B cell (primary cell): ENCODE data around the gene GAREM1. TPM values are rescaled to one million over a fixed set of nuclear protein-coding genes. Genes with fewer than 3 reads are reported as not detected.

Experiments used
- ATAC-seq: fragments of 200-7000 bp; cut with Tn5 transposase; one replicate; pipeline ENCODE4 v1.10.0; 2021; ENCODE audit warnings: low read depth, mild to moderate bottlenecking, moderate number of reproducible peaks, moderate library complexity
- CTCF ChIA-PET: fragments of 350-600 bp; sonication (Branson Sonifier 250); formaldehyde crosslinking; loops from one replicate; lab custom pipeline; 2021; ENCODE audit warnings: antibody characterized with exemption, inconsistent platforms; lab: Charles Lee
- POLR2A ChIA-PET: fragments of 350-600 bp; sonication (Branson Sonifier 250); formaldehyde crosslinking; loops from one replicate; lab custom pipeline; 2021; ENCODE audit warnings: antibody characterized with exemption; lab: Charles Lee
- DNase-seq: peaks from one replicate; pipeline ENCODE4 v3.0.0; 2013
- H2AFZ ChIP-seq: 2 replicates; pipeline ENCODE4 v1.6.1; 2012; ENCODE audit warnings: mild to moderate bottlenecking, low read depth, low read length; ENCODE audit not compliant: insufficient read depth, poor library complexity, severe bottlenecking
- H3K27ac ChIP-seq, 2 donors: 1 replicate in 1 of 2; 2 replicates in 1 of 2; pipeline ENCODE4 v1.5.1; 2012 to 2013; ENCODE audit warnings: low read length in 2 of 2, mild to moderate bottlenecking in 2 of 2, moderate library complexity in 1 of 2
- H3K27me3 ChIP-seq, 4 experiments: fragments of 200-600 bp in 1 of 4; sonication (generic) in 1 of 4; replicated peaks in 1 of 4; 1 replicate in 2 of 4; 2 replicates in 2 of 4; pipeline versions ENCODE4 v1.6.1 to v1.7.0; 2013 to 2016; ENCODE audit warnings: low read length in 3 of 4, mild to moderate bottlenecking in 2 of 4, mixed read lengths in 1 of 4, moderate library complexity in 1 of 4; ENCODE audit not compliant: insufficient read depth in 4 of 4, control insufficient read depth in 3 of 4; ENCODE audit errors: control extremely low read depth in 1 of 4
- H3K36me3 ChIP-seq, 2 experiments: replicated peaks in 1 of 2; 1 replicate in 1 of 2; 2 replicates in 1 of 2; pipeline versions ENCODE4 v1.6.1 to v1.7.1; 2013; ENCODE audit warnings: low read length in 1 of 2; ENCODE audit not compliant: insufficient read depth in 2 of 2, control insufficient read depth in 1 of 2; ENCODE audit errors: control extremely low read depth in 1 of 2, extremely low read depth in 1 of 2
- H3K4me1 ChIP-seq, 2 donors: fragments of 200-600 bp in 1 of 2; sonication (generic) in 1 of 2; 1 replicate in 1 of 2; 2 replicates in 1 of 2; pipeline versions ENCODE4 v1.5.1 to v1.6.1; 2013 to 2017; ENCODE audit warnings: low read length in 2 of 2; ENCODE audit not compliant: control insufficient read depth in 2 of 2, insufficient read depth in 2 of 2
- H3K4me2 ChIP-seq: replicated peaks from 2 replicates; pipeline ENCODE3; 2012; ENCODE audit warnings: mild to moderate bottlenecking, low read depth, low read length; ENCODE audit not compliant: poor library complexity, severe bottlenecking
- H3K4me3 ChIP-seq, 5 experiments: fragments of 200-600 bp in 1 of 5; sonication (generic) in 1 of 5; 1 replicate in 3 of 5; 2 replicates in 2 of 5; pipeline versions ENCODE4 v1.5.1 to v1.7.0; 2011 to 2016; ENCODE audit warnings: low read length in 4 of 5, mild to moderate bottlenecking in 4 of 5, low read depth in 2 of 5, control low read depth in 1 of 5, moderate library complexity in 1 of 5; ENCODE audit not compliant: insufficient read depth in 1 of 5; ENCODE audit errors: control extremely low read depth in 1 of 5, extremely low read depth in 1 of 5
- H3K79me2 ChIP-seq: fragments of 200-600 bp; sonication (generic); one replicate; pipeline ENCODE4 v1.6.0; 2016; ENCODE audit warnings: low read length; ENCODE audit not compliant: control insufficient read depth, insufficient read depth
- H3K9ac ChIP-seq: fragments of 200-600 bp; sonication (generic); 2 replicates; pipeline ENCODE4 v1.6.1; 2017; ENCODE audit warnings: mild to moderate bottlenecking, low read length, moderate library complexity
- H3K9me3 ChIP-seq, 3 donors: one replicate each; pipeline versions ENCODE4 v1.6.1 to v1.7.1; 2013; ENCODE audit warnings: low read length in 2 of 3; ENCODE audit not compliant: control insufficient read depth in 2 of 3, insufficient read depth in 1 of 3; ENCODE audit errors: control extremely low read depth in 1 of 3
- H4K20me1 ChIP-seq: 2 replicates; pipeline ENCODE4 v1.6.0; 2012; ENCODE audit warnings: mild to moderate bottlenecking, low read length; ENCODE audit not compliant: insufficient read depth, control insufficient read depth, poor library complexity, severe bottlenecking
- H3K27ac Mint-ChIP-seq: one replicate; pipeline ENCODE4 v1.8.0; 2021; ENCODE audit warnings: mixed read lengths
- H3K27me3 Mint-ChIP-seq: one replicate; pipeline ENCODE4 v1.8.0; 2021; ENCODE audit warnings: mixed read lengths
- H3K4me1 Mint-ChIP-seq: one replicate; pipeline ENCODE4 v1.8.0; 2021; ENCODE audit warnings: mixed read lengths
- H3K4me3 Mint-ChIP-seq: one replicate; pipeline ENCODE4 v1.8.0; 2021; ENCODE audit warnings: mixed read lengths
- H3K9me3 Mint-ChIP-seq: one replicate; pipeline ENCODE4 v1.8.0; 2022; ENCODE audit warnings: mixed read lengths; ENCODE audit not compliant: insufficient read depth
- EZH2 ChIP-seq: IDR thresholded peaks from 2 replicates; pipeline ENCODE4 v1.6.1; 2012; ENCODE audit warnings: borderline replicate concordance, low read depth, mild to moderate bottlenecking, moderate library complexity, low read length; ENCODE audit not compliant: insufficient read depth, poor library complexity, severe bottlenecking
- WGBS: methylation state at CpG from one replicate; pipeline ENCODE4 v1.1.5; 2013; ENCODE audit warnings: missing lambda C conversion rate; ENCODE audit not compliant: insufficient coverage; 5-methylcytosine and 5-hydroxymethylcytosine counted together
- intact Hi-C: fragments of 100-400 bp; cut with micrococcal nuclease; formaldehyde crosslinking; loops from one replicate; pipeline ENCODE4 v1.10.0; 2022
- polyA plus RNA-seq: library from polyadenylated mRNA; depleted of rRNA; stranded (reverse); fragments of >200 nt; gene quantifications from 2 replicates; pipeline ENCODE4 v1.2.3, GENCODE V29; 2012
- total RNA-seq, 2 donors: library from RNA; stranded (reverse); fragments of 120-200 nt in 1 of 2; gene quantifications; 1 replicate in 1 of 2; 2 replicates in 1 of 2; pipeline versions ENCODE4 v1.2.3 to v1.2.4, GENCODE V29; 2013 to 2022
- TF ChIP-seq, protein P1 (sequence below): fragments of 200-600 bp; IDR thresholded peaks from one replicate; pipeline ENCODE4 v1.8.0; 2022; ENCODE audit warnings: antibody characterized with exemption, mild to moderate bottlenecking

GAREM1 gene
- total and polyA plus RNA-seq, 2 donors (not counting 1 experiment from before 2014, with no cell fraction given): not detected

DNA sequence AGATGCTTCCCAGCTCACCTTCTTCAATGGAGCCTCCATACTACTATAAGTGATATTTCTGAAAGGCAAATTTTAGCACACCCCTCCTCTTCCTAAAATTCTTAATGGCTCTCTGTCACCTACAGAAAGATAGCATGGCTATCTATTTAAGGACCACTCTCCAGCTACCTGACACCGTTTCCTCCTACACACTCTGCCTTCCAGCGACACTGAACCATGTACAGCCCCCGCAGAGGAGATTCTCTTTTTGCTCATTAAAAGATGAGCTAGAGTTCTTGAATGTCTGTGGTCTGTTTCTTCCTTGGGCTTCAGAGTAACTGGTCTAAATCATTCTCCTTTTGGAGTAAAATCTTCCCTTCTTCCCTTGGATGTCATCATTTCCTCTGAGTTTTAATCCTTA is 38.4 kb upstream of the GAREM1 start:
- TF ChIP-seq EZH2: no peak
- TF ChIP-seq, protein P1, sequence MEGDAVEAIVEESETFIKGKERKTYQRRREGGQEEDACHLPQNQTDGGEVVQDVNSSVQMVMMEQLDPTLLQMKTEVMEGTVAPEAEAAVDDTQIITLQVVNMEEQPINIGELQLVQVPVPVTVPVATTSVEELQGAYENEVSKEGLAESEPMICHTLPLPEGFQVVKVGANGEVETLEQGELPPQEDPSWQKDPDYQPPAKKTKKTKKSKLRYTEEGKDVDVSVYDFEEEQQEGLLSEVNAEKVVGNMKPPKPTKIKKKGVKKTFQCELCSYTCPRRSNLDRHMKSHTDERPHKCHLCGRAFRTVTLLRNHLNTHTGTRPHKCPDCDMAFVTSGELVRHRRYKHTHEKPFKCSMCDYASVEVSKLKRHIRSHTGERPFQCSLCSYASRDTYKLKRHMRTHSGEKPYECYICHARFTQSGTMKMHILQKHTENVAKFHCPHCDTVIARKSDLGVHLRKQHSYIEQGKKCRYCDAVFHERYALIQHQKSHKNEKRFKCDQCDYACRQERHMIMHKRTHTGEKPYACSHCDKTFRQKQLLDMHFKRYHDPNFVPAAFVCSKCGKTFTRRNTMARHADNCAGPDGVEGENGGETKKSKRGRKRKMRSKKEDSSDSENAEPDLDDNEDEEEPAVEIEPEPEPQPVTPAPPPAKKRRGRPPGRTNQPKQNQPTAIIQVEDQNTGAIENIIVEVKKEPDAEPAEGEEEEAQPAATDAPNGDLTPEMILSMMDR: no peak
- ATAC-seq (no peak), DNase-seq (no peak)
- no peak overlapping the region for H3K9ac ChIP-seq
- H3K27me3 ChIP-seq: peaks cover 0 to 6% (median 0%) of the 10 kb centered on the region in 4 experiments
- POLR2A ChIA-PET: no interaction called here
- H3K4me2 ChIP-seq: no peak overlapping the region
- Mint-ChIP-seq H3K9me3 (no peaks in the 10 kb centered on the region), H3K4me3 (no peak overlapping the region), H3K27me3 (peaks cover 4% of the 10 kb centered on the region), H3K4me1 (no peaks in the 10 kb centered on the region), H3K27ac (no peak overlapping the region)
- H4K20me1 ChIP-seq: no peaks in the 10 kb centered on the region
- no peaks in the 10 kb centered on the region for H3K36me3 ChIP-seq
- H3K9me3 ChIP-seq: no peaks in the 10 kb centered on the region
- WGBS: no CpG with 5 or more reads among the region's 3 CpGs
- no peaks in the 10 kb centered on the region for H3K4me1 ChIP-seq
- intact Hi-C loops: no loop called here
- H3K27ac ChIP-seq: no peak overlapping the region
- CTCF ChIA-PET: interaction anchor here (1.4 kb wide), 1 partner anchor 11 kb away, joined by 3 read pairs; no protein-coding TSS in a partner anchor
- H3K79me2 ChIP-seq: no peaks in the 10 kb centered on the region
- H3K4me3 ChIP-seq: no peak overlapping the region
- H2AFZ ChIP-seq: no peak overlapping the region

DNA sequence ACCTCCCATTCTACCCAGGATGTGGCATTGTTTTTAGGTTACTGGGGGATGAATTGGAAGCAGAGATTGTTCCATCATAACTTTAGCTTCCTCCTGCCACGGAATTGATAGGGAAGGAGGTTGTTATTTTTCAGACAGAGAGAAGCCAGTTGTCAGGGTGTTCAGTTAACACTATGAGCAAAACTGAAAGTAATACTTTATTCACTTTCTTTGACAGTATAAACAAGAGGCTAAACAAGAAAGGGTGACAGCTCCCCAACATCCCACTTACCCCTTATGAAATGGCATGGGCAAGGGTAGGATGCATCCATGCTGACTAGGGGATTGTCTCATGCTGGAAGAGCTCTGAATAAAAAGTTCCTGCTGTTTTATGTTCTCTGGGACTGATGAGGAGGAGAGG is 36.4 kb upstream of the GAREM1 start:
- Histone ChIP-seq H3K27ac (no peak overlapping the region), H3K9me3 (no peaks in the 10 kb centered on the region), H3K27me3 (peaks cover 0 to 3% (median 0%) of the 10 kb centered on the region in 4 experiments), H3K36me3 (no peaks in the 10 kb centered on the region), H2AFZ (no peak overlapping the region), H3K79me2 (no peaks in the 10 kb centered on the region), H4K20me1 (no peaks in the 10 kb centered on the region), H3K9ac (no peak overlapping the region), H3K4me1 (no peaks in the 10 kb centered on the region), H3K4me2 (no peak overlapping the region), H3K4me3 (no peak overlapping the region)
- intact Hi-C loops: no loop called here
- DNase-seq (no peak), ATAC-seq (no peak)
- no CpG with 5 or more reads among the region's 1 CpG for WGBS
- ChIA-PET POLR2A (no interaction called here), CTCF (no interaction called here)
- no peak overlapping the region for H3K27ac Mint-ChIP-seq
- H3K9me3 Mint-ChIP-seq: no peaks in the 10 kb centered on the region
- H3K27me3 Mint-ChIP-seq: no peaks in the 10 kb centered on the region
- no peak overlapping the region for H3K4me3 Mint-ChIP-seq
- TF ChIP-seq, protein P1: no peak
- H3K4me1 Mint-ChIP-seq: no peaks in the 10 kb centered on the region
